HL-60 (cell line): Measurements from ENCODE around the gene LINGO1.

Experiments used
- DNase-seq, 2 experiments: peaks; one replicate each; pipeline ENCODE4 v3.0.0-alpha.2; 2010 to 2020; ENCODE audit warnings: low read depth in 1 of 2, low spot score in 1 of 2
- H3K27ac ChIP-seq: fragments of 250-450 bp; sonication (Bioruptor Pico); replicated peaks from 2 replicates; pipeline ENCODE4 v1.5.1; 2020; ENCODE audit warnings: mild to moderate bottlenecking, moderate library complexity
- H3K27me3 ChIP-seq: fragments of 250-450 bp; sonication (Bioruptor Pico); 2 replicates; pipeline ENCODE4 v1.5.1; 2021; ENCODE audit warnings: mild to moderate bottlenecking, moderate library complexity; ENCODE audit not compliant: insufficient read depth, poor library complexity, severe bottlenecking
- H3K4me3 ChIP-seq: replicated peaks from 2 replicates; pipeline ENCODE4 v1.5.1; 2011; ENCODE audit warnings: mild to moderate bottlenecking, control low read depth, low read length; ENCODE audit not compliant: insufficient read depth
- GABPA ChIP-seq: IDR thresholded peaks from 2 replicates; pipeline ENCODE4 v1.6.1; 2012; ENCODE audit warnings: low read depth
- POLR2AphosphoS5 ChIP-seq: IDR thresholded peaks from 2 replicates; pipeline ENCODE4 v1.6.1; 2012; ENCODE audit warnings: low read depth
- SPI1 ChIP-seq: IDR thresholded peaks from 2 replicates; pipeline ENCODE4 v1.6.1; 2012; ENCODE audit warnings: low read depth, mild to moderate bottlenecking, borderline replicate concordance
- TF ChIP-seq, protein P1 (sequence below): IDR thresholded peaks from 2 replicates; pipeline ENCODE4 v1.6.1; 2012; ENCODE audit warnings: low read depth; ENCODE audit not compliant: insufficient replicate concordance
- TF ChIP-seq, protein P2 (sequence below): IDR thresholded peaks from one replicate; pipeline ENCODE4 v1.5.1; 2011; ENCODE audit warnings: low read length, control low read depth, inconsistent platforms; ENCODE audit not compliant: insufficient read depth

LINGO1 gene

DNA sequence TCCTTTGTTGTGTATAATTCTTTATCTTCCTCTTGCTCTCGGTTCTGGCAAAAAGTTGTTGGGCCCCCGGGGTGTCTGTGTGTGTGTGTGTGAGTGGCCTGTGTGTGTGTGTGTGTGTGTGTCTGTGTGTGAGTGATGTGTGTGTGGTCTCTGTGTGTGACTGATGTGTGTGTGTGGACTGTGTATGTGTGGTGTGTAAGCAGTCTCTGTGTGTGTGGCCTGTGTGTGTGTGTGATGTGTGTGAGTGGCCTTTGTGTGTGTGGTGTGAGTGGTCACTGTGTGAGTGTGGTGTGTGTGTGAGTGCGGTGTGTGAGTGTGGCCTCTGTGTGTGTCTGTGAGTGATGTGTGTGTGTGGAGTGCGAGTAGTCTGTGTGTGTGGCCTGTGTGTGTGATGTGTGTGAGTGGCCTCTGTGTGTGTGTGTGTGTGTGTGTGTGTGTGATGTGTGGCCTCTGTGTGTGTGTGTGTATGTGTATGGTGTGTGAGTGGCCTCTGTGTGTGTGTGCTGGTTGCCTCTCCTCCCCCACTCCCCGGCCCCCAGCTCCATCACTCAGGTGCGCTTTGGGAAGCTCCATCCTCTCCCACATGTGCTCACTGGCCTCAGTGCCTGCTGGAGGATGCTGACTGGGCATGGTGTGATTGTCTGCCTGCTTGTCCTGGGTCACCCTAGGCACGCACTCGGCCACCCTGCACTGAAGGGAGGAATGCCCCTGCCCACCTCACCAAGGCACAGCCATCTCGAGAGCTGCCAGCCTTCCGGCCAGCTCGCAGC, 8.8 kb downstream of the LINGO1 start:
- no peak for DNase-seq
- no peak for TF ChIP-seq GABPA
- TF ChIP-seq POLR2AphosphoS5 = no peak
- TF ChIP-seq, protein P1, sequence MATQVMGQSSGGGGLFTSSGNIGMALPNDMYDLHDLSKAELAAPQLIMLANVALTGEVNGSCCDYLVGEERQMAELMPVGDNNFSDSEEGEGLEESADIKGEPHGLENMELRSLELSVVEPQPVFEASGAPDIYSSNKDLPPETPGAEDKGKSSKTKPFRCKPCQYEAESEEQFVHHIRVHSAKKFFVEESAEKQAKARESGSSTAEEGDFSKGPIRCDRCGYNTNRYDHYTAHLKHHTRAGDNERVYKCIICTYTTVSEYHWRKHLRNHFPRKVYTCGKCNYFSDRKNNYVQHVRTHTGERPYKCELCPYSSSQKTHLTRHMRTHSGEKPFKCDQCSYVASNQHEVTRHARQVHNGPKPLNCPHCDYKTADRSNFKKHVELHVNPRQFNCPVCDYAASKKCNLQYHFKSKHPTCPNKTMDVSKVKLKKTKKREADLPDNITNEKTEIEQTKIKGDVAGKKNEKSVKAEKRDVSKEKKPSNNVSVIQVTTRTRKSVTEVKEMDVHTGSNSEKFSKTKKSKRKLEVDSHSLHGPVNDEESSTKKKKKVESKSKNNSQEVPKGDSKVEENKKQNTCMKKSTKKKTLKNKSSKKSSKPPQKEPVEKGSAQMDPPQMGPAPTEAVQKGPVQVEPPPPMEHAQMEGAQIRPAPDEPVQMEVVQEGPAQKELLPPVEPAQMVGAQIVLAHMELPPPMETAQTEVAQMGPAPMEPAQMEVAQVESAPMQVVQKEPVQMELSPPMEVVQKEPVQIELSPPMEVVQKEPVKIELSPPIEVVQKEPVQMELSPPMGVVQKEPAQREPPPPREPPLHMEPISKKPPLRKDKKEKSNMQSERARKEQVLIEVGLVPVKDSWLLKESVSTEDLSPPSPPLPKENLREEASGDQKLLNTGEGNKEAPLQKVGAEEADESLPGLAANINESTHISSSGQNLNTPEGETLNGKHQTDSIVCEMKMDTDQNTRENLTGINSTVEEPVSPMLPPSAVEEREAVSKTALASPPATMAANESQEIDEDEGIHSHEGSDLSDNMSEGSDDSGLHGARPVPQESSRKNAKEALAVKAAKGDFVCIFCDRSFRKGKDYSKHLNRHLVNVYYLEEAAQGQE = no peak
- no peak for TF ChIP-seq SPI1
- TF ChIP-seq, protein P2, sequence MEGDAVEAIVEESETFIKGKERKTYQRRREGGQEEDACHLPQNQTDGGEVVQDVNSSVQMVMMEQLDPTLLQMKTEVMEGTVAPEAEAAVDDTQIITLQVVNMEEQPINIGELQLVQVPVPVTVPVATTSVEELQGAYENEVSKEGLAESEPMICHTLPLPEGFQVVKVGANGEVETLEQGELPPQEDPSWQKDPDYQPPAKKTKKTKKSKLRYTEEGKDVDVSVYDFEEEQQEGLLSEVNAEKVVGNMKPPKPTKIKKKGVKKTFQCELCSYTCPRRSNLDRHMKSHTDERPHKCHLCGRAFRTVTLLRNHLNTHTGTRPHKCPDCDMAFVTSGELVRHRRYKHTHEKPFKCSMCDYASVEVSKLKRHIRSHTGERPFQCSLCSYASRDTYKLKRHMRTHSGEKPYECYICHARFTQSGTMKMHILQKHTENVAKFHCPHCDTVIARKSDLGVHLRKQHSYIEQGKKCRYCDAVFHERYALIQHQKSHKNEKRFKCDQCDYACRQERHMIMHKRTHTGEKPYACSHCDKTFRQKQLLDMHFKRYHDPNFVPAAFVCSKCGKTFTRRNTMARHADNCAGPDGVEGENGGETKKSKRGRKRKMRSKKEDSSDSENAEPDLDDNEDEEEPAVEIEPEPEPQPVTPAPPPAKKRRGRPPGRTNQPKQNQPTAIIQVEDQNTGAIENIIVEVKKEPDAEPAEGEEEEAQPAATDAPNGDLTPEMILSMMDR = no peak
- Histone ChIP-seq H3K27ac (no peak overlapping the region), H3K27me3 (peaks cover 2% of the 10 kb centered on the region), H3K4me3 (no peak overlapping the region)

DNA sequence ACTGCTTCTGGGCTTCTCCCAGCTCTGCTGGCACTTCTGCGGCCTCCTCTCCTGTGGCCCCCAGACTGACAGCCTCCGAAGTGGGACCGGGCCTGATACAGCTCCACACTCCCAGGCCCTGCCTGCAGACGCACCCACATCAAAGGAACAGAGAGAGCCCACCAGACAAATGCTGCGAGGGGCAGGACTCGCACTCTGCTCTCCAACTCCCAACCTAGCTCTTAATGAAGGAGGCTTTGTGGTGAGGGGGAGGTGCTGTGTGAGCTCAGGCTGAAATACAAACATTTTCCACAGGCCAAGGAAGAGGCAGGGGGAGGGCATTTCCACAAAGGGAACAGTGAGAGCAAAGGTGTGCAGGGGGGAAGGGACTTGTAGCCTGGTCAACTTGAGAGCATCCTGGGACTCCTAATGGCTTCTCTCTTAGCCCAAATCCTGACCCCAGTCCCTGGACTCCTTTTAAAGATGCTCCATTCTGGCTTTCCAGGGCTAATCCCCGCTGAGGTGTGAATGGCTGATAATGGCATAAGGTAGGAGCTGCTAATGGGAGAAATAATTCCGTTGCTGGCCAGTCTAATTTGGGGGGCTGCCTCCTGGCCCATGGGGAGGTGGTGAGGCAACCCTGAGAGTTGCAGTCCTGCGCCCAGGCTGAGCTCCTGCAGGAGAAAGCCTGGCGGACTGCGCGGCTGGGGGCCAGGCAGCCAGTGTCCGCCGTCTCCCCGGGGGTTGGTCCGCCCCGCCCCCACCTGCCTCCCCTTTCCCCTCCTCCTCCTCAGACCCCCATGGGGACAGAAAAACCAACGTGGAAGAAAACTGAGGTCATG, 9.6 kb downstream of the LINGO1 start:
- peaks cover 2% of the 10 kb centered on the region for H3K27me3 ChIP-seq
- no peak overlapping the region for H3K4me3 ChIP-seq
- TF ChIP-seq, protein P2 = no peak
- TF ChIP-seq SPI1 (no peak), POLR2AphosphoS5 (no peak)
- TF ChIP-seq, protein P1 = no peak
- H3K27ac ChIP-seq = no peak overlapping the region
- no peak for DNase-seq

DNA sequence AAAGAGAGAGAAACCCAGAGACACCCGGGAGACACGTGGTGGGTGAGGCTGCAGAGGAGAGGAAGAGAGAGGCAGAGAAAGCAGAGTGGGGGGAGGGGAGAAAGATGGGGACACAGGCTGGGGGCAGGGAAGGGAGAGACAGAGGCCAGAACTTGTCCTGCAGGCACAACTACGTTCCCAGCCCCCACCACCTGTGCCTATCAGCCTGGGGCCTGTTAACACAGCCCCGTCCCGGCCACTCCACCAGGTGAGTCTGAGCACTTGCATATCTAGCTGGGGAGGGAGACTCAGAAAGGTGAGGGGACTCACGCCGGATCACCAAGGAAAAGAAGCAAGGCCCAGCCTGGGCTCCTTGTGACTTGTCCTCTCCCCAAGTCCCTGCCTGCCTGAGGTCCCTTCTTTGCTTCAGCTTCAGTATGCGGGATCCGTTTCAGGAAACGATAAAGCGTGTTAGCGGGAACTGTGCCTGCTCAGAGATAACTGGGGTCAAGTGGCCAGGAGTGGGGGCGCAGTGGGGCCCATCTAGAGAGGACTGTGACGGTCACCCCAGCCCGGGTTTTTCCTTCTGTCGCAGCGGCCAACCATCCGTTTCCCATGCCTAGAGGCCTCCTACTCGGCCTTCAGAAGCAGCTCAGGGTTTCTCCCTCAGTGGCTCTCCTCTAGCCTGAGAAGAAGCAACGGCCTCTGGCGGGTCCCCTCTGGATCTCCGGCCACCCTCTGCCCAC, 10.3 kb downstream of the LINGO1 start:
- TF ChIP-seq GABPA (no peak), SPI1 (no peak)
- Histone ChIP-seq H3K27me3 (peaks cover 2% of the 10 kb centered on the region), H3K4me3 (no peak overlapping the region), H3K27ac (no peak overlapping the region)
- DNase-seq = no peak

DNA sequence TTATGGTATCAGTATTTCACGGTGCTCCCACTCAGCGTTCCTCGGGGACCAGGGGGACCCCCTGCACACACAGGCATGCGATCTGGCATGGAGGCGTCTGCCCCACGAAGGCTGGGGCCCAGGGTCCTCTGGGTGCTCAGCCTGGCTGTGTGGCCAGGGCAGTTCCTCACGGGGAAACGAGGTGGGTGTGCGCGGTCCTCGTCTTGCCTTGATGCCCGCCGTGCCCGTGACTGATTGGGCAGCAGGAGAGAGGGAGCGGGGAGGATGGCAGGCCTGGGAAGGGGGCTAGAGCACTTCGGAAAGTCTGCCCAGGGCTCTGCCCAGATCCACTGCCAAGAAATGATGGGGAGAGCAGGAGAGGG, 10.9 kb downstream of the LINGO1 start:
- TF ChIP-seq POLR2AphosphoS5 (no peak), SPI1 (no peak), GABPA (no peak)
- TF ChIP-seq, protein P1 = no peak
- TF ChIP-seq, protein P2 = no peak
- Histone ChIP-seq H3K27me3 (peaks cover 2% of the 10 kb centered on the region), H3K27ac (no peak overlapping the region), H3K4me3 (no peak overlapping the region)
- no peak for DNase-seq
